SK-N-DZ (cell line): ENCODE results near the gene LGALS8. TPM values are rescaled to one million over a fixed set of nuclear protein-coding genes. Genes with fewer than 3 reads are reported as not detected.
"Not testable (repeated sequence)": the region's sequence is repeated elsewhere in the genome, so short reads cannot be mapped to it uniquely, and the experiment has no call there.

Experiments
- DNase-seq: peaks from one replicate; pipeline ENCODE4 v3.0.0-alpha.2; 2015; ENCODE audit warnings: low spot score
- polyA plus RNA-seq, 2 experiments: library from polyadenylated mRNA; depleted of rRNA; stranded (reverse); fragments of >200 nt; gene quantifications; 2 replicates each; pipeline ENCODE4 v1.2.3, GENCODE V29; 2014

Gene LGALS8
- 1.6 and 1.8 TPM in 2 replicates for polyA plus RNA-seq (2014; cell fraction: cytosol; rRNA removed)
- 2.2 and 2.6 TPM in 2 replicates for polyA plus RNA-seq (2014; cell fraction: nucleus; rRNA removed)

DNA sequence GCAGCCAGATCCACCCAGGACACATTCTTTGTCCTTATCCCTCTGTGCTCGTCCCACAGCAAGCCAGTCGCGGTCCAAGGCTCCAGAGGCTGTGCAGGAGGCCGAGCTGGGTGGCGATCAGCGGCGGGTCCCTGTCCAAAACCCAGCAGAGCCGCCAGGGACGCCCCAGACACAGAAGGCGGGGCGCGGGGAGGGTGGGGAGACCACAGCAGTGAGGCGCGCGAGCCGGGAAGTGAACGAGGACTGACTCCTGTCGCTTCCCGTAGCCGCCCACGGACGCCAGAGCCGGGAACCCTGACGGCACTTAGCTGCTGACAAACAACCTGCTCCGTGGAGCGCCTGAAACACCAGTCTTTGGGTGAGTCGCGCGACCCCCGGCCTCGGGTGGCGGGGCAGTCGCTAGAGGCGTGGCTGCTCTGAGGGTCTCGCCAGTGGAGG, at the start of gene LGALS8:
Gene LGALS8, plus strand, starts transcription at position 279 of the 438 bp plus-strand sequence. CDS start 2,089 bp downstream, outside the sequence.
- no peak for DNase-seq

DNA sequence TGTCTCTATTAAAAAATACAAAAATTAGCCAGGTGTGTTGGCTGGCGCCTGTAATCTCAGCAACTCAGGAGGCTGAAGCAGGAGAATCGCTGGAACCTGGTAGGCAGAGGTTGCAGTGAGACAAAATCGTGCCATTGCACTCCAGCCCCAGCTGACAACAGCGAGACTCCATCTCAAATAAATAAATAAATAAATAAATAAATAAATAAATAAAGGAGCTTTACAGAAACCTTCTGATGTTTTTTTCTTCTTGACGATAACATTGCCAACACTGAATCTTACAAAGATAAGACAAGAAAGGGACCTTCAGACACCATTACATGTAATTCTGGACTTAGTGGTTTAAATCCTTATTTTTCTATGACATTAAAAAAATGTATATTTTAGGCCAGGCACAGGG, 47.8 kb upstream of the LGALS8 start:
- no peak for DNase-seq

DNA sequence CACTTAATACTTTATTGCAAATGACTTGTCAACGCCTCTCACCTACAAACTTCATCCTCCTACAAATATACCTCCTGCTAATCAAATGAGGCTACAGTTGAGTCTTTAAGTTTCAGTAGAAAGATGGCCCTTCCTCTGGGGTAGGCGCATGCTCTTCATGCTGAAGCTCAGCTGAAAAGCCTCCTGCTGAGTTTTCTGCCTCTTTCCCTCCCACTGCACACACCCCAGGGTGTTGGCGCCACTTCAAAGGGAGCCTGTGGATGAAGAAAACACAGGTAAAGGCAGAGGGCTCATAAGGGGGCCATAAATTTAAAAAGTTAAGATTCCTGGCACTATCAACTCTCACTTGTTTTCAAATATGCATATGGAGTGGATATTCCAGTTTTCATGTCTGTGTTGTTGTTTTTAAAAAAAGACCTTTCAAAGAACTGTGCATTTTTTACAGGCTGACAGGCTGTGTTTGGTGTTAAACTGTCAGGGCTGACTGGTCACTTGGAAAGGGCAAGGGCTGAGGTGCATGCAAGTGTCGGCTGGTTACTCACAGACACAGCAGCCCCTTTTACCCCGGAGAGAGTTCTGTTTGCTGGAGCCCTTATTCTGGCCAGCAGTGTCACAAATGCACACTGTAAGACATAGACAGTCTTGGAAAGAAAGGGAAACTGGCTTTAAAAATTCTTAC, 42.9 kb upstream of the LGALS8 start:
- DNase-seq, result no peak

DNA sequence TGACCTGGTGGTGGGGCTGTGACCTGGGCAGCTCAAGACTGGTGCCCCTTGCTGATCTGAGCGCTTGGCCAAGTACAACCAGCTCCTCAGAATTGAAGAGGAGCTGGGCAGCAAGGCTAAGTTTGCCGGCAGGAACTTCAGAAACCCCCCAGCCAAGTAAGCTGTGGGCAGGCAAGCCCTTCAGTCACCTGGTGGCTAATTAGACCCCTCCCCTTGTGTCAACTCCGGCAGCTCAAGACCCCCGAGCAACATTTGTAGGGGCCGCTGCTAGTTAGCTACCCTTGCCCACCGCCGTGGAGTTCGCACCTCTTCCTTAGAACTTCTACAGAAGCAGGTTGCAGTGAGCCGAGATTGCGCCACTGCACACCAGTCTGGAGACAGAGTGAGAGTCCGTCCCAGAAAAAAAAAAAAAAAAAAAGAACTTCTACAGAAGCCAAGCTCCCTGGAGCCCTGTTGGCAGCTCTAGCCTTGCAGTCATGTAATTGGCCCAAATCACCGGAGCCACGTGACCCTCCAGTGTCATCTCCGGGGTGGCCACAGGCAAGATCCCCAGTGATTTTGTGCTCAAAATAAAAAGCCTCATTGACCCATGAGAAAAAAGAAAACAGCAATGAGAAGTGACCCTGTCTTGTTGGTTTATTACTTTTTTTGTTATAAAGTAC, 39.3 kb upstream of the LGALS8 start:
- no peak for DNase-seq

DNA sequence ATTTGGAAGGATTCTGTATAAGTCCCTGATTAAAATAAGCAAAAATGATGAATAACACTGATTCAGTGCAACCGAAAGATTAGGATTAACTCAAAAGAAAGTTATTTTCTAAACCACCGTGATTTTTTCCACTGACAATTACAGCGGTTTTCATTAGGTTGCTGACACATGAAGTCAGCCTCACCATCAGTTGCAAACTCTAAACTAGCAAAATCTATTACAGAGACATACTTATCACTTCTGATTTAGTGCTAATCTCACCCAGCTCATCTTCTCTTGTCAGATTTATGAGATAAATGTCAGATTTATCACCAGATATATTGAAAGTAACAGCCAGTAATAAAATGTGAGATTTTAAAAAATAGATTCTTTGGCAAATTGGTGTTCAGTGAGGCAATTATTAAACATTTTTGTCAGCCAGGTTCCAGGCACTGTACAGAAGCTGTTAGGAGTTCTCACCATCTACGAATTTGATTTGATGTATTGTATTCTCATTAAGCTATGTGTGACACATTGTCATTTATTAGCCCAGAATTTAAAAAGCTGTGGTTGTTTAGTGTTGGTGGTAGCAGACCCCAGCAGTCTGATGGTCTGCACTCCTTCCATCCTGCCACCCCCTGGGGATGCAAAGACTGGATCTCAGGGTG, 37.3 kb upstream of the LGALS8 start:
- DNase-seq, result no peak

DNA sequence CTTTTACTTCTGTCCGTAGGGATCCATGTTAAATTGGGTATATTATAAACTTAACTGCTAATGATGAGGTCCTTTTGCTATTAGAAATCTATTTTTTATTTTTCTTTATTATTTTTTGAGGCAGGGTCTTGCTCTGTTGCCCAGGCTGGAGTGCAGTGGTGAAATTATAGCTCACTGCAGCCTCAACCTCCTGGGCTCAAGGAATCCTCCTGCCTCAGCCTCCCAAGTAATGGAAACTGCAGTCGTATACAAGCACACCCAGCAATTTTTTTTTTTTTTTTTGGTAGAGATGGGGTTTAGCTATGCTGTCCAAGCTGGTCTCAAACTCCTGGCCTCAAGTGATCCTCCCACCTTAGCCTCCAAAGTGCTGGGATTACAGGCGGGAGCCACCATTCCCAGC, 34.6 kb upstream of the LGALS8 start:
- not testable (repeated sequence) for DNase-seq

DNA sequence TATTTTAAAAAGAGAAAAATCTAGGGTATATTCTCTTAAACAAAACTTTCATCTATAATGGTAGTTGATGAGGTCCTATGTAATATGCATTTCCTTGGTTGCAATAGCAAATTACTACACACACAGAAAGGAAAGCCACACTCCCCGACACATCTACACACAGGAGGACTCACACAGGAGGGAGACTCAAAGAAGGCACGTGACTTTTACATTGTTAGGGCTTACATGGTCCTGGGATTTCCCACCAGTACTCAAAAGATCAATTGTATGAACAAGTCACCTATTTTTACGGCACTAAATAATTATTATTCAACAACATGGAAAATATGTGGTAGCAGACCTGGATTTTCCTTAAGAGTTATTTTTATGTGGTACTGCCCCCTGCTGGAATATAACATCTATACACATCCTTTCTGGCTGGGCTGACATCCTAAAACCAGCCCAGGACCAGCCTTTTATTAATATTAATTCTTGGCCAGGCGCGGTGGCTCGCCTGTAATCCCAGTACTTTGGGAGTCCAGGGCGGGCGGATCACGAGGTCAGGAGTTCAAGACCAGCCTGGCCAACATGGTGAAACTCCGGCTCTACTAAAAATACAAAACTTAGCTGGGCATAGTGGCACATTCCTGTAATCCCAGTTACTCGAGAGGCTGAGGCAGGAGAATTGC, 33.9 kb upstream of the LGALS8 start:
- peak; percentile 22 for DNase-seq

DNA sequence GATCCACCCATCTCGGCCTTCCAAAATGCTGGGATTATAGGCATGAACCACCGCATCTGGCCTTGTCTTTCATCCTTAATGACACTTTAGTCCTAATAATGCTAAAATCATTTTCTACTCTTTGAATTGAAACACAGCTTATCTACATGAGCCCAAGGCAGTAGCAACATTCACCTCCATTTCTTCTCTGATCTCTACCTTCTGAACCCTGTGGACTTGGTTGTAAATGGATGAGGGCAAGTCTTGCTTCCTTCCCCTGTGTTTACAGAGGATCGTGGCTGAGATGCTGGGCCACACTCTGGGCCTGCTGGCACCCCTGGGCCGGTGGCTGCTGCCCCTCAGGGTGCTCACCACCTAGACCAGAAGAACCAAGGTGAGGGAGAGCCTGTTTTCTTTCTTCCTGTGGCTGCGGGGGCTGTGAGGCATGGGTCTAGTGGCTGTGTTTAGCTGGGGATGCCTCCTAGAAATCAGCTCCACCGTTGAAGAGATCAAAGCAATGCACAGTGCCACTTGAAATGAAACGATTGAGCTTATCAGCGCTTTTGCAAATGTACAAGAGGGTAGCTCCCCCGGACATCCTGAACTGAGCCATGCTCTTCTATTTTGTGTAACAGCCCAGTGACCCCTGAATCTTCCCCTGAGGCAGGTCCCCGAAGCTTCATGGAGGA, 32.2 kb upstream of the LGALS8 start:
- DNase-seq, result no peak

DNA sequence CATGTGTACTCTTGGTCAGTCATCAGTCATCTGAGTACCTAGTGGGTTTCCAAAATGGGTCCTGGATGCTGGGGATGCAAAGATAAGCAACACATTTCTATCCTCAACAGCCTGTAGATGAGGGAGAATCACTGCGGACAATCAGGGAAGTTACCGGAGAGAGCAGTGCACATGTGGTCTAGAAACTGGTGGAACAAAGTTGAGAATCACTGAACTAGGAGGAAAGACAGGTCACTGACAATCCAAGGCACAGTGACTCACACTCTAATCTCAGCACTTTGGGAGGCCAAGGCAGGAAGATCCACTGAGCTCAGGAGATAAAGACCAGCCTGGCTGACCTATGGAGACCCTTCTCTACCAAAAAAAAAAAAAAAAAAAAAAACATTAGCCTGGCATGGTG, 31.4 kb upstream of the LGALS8 start:
- DNase-seq, result no peak

DNA sequence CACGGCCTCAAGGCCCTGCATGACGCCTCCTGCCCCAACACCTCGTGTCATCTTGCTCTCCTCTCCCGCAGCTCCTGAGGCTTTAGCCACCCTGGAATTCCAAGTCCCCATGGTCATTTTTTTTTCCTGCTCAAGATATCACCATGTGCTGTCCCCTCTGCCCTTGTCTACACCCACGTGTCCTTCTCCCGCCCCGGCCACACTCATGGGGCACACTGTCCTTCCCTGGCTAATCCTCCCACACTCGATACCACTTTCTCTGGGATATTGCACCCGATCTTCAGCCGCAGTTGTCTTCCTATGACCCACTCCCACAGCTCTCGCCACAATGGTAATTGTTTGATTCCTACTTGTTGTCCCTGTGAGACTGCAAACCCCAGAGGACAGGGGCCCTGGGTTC, 29.7 kb upstream of the LGALS8 start:
- no peak for DNase-seq

DNA sequence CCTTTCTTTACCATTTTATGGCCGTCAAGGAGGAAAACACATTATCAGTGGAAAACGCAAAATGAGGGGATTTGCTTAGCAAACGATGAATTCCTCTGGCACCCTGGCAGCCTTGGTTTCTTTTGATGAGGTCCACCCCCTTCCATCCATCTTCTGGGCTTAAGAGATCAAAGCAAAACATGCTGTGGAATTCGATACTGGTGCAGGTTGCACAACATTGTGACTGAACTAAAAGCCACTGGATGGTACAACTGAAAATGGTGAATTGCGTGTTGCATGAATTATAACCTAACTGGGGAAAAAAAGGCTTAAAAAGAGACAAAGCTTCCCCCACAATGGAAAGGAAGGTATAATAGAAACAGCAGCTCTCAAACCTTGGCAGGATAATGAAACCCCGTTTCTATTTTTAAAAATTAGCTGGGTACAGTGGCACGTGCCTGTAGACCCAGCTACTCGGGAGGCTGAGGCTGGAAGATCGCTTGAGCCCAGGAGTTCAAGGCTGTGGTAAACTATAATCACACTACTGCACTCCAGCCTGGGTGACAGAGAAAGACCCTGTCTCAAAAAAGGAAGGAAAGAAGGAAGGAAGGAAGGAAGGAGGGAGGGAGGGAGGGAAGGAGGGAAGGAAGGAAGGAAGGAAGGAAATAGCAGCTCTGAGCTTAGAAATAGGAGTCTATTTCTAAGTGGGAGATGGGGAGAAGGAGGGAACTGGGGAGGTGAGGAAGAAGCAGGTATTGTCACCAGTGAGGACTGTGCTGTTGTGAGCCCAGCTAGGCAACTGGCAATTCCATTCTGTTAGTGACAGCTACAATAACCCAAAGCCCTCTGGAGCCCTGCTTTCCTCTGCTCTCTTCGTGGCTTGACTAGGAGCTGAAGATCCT, 29.0 kb upstream of the LGALS8 start:
- DNase-seq, result no peak

DNA sequence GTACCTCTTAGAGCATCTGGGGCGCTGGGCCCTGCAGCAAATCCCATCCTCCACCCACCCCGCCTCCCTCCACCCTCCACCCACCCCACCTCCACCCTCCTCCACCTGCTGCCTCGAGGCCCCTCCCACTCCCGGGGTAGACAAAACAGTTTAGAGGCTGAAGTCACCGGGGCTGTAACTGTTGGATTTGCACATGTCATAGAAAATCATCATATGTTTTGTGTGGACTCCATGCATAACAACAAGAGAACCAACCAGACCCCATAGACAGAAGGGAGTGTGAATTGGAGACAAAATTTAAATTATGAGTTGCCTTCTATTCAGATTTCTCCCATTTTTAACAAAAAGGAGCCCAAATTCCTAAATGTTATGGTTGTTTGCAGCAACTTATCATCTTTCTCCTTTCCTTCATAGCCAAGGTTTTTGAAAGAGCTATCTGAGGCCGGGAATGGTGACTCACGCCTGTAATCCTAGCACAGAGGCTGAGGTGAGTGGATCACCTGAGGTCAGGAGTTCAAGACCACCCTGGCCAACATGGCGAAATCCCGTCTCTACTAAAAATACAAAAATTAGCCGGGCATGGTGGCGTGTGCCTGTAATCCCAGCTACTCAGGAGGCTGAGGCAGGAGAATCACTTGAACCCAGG, 28.2 kb upstream of the LGALS8 start:
- DNase-seq, result no peak

DNA sequence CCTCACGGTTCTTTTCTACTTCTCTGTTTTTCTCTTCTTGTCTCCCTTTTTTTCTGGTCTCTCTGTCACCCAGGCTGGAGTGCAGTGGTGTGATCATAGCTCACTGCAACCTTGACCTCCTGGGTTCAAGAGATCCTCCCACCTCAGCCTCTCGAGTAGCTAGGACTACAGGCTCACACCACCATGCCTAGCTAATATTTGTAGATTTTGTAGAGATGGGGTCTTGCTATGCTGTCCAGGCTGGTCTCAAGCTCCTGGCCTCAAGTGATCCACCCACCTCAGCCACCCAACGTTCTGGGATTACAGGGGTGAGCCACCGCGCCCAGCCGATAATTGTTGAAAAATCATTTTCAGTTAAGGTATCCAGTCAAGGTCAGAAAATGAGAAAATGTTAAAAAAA, 25.9 kb upstream of the LGALS8 start:
- no peak for DNase-seq

DNA sequence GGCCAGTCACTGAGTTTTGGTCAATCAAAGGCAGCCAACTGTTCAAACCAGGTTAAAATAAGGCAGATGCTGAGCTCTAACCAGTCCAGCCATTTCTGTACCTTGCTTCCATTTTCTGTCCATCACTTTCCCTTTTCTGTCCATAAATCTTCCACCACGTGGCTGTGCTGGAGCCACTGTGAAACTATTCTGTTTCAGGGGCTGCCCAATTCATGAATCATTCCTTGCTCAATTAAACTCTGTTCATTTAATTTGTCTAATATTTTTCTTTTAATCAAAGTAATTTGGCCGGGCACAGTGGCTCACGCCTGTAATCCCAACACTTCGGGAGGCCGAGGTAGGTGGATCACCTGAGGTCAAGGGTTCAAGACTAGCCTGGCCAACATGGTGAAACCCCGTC, 22.7 kb upstream of the LGALS8 start:
- no peak for DNase-seq

DNA sequence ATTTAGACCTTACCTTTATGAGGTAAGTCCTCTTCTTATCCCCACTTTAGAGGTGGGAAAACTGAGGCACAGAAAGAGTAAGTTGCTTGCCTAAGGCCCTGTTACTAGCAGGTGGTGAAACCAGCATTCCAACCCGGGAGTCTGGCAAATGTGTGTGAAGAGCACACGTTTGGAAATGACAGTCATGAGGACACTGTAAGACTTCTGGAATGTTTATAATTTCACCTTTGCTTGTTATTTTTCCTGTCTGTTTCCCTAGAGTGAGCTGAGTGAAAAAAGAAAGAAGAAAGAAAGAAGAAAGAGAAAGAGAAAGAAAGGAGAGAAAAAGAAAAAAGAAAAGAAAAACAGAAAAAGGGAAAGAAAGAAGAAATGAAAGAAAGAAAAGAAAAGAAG, 21.2 kb upstream of the LGALS8 start:
- no peak for DNase-seq

DNA sequence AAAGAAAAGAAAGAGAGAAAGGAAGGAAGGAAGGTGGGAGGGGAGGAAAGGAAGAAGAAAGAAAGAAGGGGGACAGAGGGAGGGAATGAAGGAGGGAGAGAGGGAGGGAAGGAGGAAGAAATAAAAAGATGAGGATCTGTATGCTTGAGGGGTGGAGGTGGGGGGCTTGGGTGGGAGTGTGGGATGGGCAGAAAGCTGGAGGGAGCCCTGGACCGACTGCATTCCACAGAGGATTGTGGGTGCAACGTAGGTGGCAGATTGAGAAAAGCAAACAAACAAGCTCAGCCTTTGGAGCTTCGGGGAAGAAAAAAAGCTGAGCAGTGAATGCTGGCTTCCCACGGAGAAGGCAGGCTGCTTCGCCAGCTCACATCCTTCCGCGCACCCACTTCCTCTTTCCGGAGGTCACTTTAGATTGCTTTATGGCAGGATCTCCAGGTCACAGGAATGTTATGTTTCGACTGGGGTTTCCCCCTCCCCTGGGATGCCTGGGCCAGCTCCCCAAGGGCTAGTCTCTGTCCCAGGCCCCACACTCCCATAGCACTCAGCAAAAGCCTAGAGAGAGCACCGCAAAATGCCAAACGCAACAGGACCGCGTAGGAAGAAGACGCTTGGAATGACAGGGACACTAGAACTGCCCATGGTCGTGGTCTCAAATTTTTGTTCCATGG, 20.7 kb upstream of the LGALS8 start:
- no peak for DNase-seq

DNA sequence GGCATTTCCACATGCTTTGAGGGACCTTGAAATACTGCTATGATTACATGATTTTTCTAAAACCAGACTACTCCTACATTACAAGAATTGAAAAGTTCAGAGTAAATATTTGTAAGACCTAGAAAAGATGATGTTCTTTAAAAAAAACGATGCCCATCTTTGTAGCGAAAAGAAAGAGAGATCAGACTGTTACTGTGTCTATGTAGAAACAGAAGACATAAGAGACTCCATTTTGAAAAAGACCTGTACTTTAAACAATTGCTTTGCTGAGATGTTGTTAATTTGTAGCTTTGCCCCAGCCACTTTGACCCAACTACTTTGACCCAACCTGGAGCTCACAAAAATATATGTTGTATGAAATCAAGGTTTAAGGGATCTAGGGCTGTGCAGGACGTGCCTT, 19.4 kb upstream of the LGALS8 start:
- not testable (repeated sequence) for DNase-seq

DNA sequence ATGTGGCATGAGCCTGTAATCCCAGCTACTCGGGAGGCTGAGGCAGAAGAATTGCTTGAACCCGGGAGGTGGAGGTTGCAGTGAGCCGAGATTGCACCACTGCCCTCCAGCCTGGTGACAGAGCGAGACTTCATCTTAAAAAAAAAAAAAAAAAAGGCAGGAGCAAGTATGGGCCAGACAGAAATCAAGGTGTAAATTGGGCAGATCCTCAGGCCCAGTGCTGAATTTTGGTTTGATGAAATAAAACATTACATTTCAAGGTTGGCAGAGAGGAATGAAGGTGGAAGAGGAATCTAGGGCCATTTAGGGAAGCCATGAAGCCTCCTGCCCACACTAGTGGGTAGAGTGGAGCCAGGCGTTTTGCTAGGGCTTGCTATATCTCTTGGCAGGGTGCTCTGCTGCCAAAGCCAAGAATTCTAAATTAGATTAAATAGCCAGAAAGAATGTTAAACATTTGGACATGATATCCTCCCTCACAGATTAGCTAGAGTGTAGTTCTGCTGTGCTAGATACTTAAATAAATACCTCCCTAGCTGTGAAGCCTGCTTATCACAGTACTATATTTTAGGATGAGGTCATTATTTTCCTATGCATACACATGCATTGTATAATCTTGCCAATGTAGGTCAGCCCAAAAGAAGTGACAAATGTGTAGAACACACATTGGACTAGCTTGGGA, 16.6 kb upstream of the LGALS8 start:
- no peak for DNase-seq

DNA sequence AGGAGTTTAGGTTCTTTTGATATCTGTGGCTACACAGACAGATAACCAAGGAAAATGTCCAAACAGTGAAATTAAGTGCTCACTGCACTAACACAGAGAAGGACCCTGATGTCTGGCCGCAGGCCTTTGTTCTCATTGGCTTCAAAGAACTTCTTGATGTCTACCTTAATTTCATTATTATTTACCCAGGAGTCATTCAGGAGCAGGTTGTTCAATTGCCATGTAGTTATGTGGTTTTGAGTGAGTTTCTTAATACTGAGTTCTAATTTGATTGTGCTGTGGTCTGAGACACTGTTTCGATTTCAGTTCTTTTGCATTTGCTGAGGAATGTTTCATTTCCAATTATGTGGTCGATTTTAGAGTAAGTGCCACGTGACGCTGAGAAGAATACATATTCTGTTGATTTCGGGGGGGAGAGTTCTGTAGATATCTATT, 15.2 kb upstream of the LGALS8 start:
- no peak for DNase-seq
